ENCODE measurements around the gene MYO1C. TPM values are rescaled to one million over a fixed set of nuclear protein-coding genes. Genes with fewer than 3 reads are reported as not detected.
A peak's percentile ranks its signal among the peaks of the same experiment; 100 is the strongest.

The MYO1C gene
- total and polyA plus RNA-seq, 4 donors: 73.4 to 237 (median 89.6) TPM

- DNase-seq (no peak), ATAC-seq (ENCODE audit: insufficient read depth, low FRiP score) (peak; percentile 27)
- Histone ChIP-seq H3K9ac (ENCODE audit: insufficient read depth in 1 of 2, low read length in 2 of 2) (no peak overlapping the region), H3K36me3 (ENCODE audit: control insufficient read depth in 4 of 4, insufficient read depth in 4 of 4, low read length in 4 of 4) (peaks cover 10 to 66% (median 18%) of the 10 kb centered on the region in 4 donors), H3K4me3 (no peak overlapping the region), H3K9me3 (ENCODE audit: control insufficient read depth in 4 of 4, insufficient read depth in 3 of 4, low read length in 3 of 4) (no peaks in the 10 kb centered on the region), H3K4me1 (ENCODE audit: control insufficient read depth in 5 of 5, insufficient read depth in 5 of 5, low read length in 5 of 5) (peaks cover 0 to 6% (median 0%) of the 10 kb centered on the region in 5 donors), H3K27me3 (ENCODE audit: control insufficient read depth in 3 of 3, insufficient read depth in 3 of 3, low read length in 2 of 3) (no peaks in the 10 kb centered on the region), H3K27ac (ENCODE audit: low read depth in 1 of 2, low read length in 1 of 2) (peak overlapping the region in 1 of 2 donors; percentile 58)
- TF ChIP-seq CTCF (IDR thresholded peaks at IDR 0.05; ENCODE audit: control extremely low read depth, extremely low read depth): no peak
- 80 to 84% methylated on average over 31 of the region's 31 CpGs for WGBS, 2 donors
Measured at GRCh38 chr17:1474402-1475189, 17.9 kb downstream of the MYO1C start.

- Histone ChIP-seq H3K4me1 (ENCODE audit: control insufficient read depth in 5 of 5, insufficient read depth in 5 of 5, low read length in 5 of 5) (peaks cover 0 to 6% (median 0%) of the 10 kb centered on the region in 5 donors), H3K4me3 (no peak overlapping the region), H3K27me3 (ENCODE audit: control insufficient read depth in 3 of 3, insufficient read depth in 3 of 3, low read length in 2 of 3) (no peaks in the 10 kb centered on the region), H3K27ac (ENCODE audit: low read depth in 1 of 2, low read length in 1 of 2) (no peak overlapping the region), H3K36me3 (ENCODE audit: control insufficient read depth in 4 of 4, insufficient read depth in 4 of 4, low read length in 4 of 4) (peaks cover 14 to 66% (median 20%) of the 10 kb centered on the region in 4 donors), H3K9me3 (ENCODE audit: control insufficient read depth in 4 of 4, insufficient read depth in 3 of 4, low read length in 3 of 4) (no peaks in the 10 kb centered on the region), H3K9ac (ENCODE audit: insufficient read depth in 1 of 2, low read length in 2 of 2) (no peak overlapping the region)
- WGBS, 2 donors: 85 to 88% methylated on average over 10 of the region's 10 CpGs
- DNase-seq: no peak
- no peak for ATAC-seq (ENCODE audit: insufficient read depth, low FRiP score)
- no peak for TF ChIP-seq CTCF (IDR thresholded peaks at IDR 0.05; ENCODE audit: control extremely low read depth, extremely low read depth)
Measured at GRCh38 chr17:1473841-1474240, 18.6 kb downstream of the MYO1C start.

GRCh38 chr17:1473170-1473569 is 19.3 kb downstream of the MYO1C start:
- Histone ChIP-seq H3K27ac (ENCODE audit: low read depth in 1 of 2, low read length in 1 of 2) (peak overlapping the region in 1 of 2 donors; percentile 22), H3K36me3 (ENCODE audit: control insufficient read depth in 4 of 4, insufficient read depth in 4 of 4, low read length in 4 of 4) (peaks cover 17 to 67% (median 17%) of the 10 kb centered on the region in 4 donors), H3K9ac (ENCODE audit: insufficient read depth in 1 of 2, low read length in 2 of 2) (no peak overlapping the region)

More at GRCh38 chr17:1473170-1473569, 19.3 kb downstream of the MYO1C start:
- no peak for DNase-seq
- TF ChIP-seq CTCF (IDR thresholded peaks at IDR 0.05; ENCODE audit: control extremely low read depth, extremely low read depth): no peak
- WGBS, 2 donors: 60 to 63% methylated on average over 7 to 11 of the region's 11 CpGs
- no peaks in the 10 kb centered on the region for H3K27me3 ChIP-seq (ENCODE audit: control insufficient read depth in 3 of 3, insufficient read depth in 3 of 3, low read length in 2 of 3)
- no peak overlapping the region for H3K4me3 ChIP-seq
- no peaks in the 10 kb centered on the region for H3K9me3 ChIP-seq (ENCODE audit: control insufficient read depth in 4 of 4, insufficient read depth in 3 of 4, low read length in 3 of 4)
- no peak for ATAC-seq (ENCODE audit: insufficient read depth, low FRiP score)
- H3K4me1 ChIP-seq (ENCODE audit: control insufficient read depth in 5 of 5, insufficient read depth in 5 of 5, low read length in 5 of 5): peaks cover 0 to 6% (median 0%) of the 10 kb centered on the region in 5 donors

All from lung (tissue), 12 donors.